Thoracic aorta (tissue), 2 donors: ENCODE measurements around the gene OAT. TPM values are rescaled to one million over a fixed set of nuclear protein-coding genes. Genes with fewer than 3 reads are reported as not detected.

ENCODE experiments used
- ATAC-seq: fragments of 150-250 bp; one replicate; pipeline ENCODE4 v1.8.0; 2017; ENCODE audit warnings: low read depth; ENCODE audit not compliant: insufficient number of reproducible peaks, low FRiP score
- DNase-seq: peaks from one replicate; pipeline ENCODE4 v3.0.0-alpha.2; 2020; ENCODE audit warnings: low spot score
- H3K27ac ChIP-seq, 2 donors: fragments of 200-600 bp; sonication (generic); 1 replicate in 1 of 2; 2 replicates in 1 of 2; pipeline ENCODE4 v1.5.1; 2016; ENCODE audit warnings: mild to moderate bottlenecking in 2 of 2, moderate library complexity in 2 of 2
- H3K27me3 ChIP-seq: fragments of 200-600 bp; sonication (generic); replicated peaks from 2 replicates; pipeline ENCODE4 v1.6.0; 2016; ENCODE audit warnings: mild to moderate bottlenecking; ENCODE audit not compliant: insufficient read depth
- H3K36me3 ChIP-seq: fragments of 200-600 bp; sonication (generic); one replicate; pipeline ENCODE4 v1.5.1; 2016
- H3K4me1 ChIP-seq, 2 donors: fragments of 200-600 bp; sonication (generic); 1 replicate in 1 of 2; 2 replicates in 1 of 2; pipeline versions ENCODE4 v1.5.1 to v1.6.0; 2016; ENCODE audit warnings: low read depth in 2 of 2, mild to moderate bottlenecking in 1 of 2; ENCODE audit not compliant: control insufficient read depth in 1 of 2
- H3K4me3 ChIP-seq: fragments of 200-600 bp; sonication (generic); 2 replicates; pipeline ENCODE4 v1.5.1; 2016; ENCODE audit warnings: mild to moderate bottlenecking
- H3K9me3 ChIP-seq: fragments of 200-600 bp; sonication (generic); 2 replicates; pipeline ENCODE4 v1.5.1; 2016
- total RNA-seq, 2 donors: library from RNA; depleted of rRNA; stranded (reverse); fragments of >200 nt; gene quantifications; one replicate each; pipeline versions ENCODE4 v1.1.0 to v1.2.3, GENCODE V29; 2016
- TF ChIP-seq, protein P1 (sequence below): fragments of 200-600 bp; sonication (generic); IDR thresholded peaks from one replicate; pipeline ENCODE4 v1.5.1; 2019; ENCODE audit warnings: antibody characterized with exemption

OAT gene
- 10 to 100 TPM; 74.5 to 83.7 TPM for total RNA-seq

DNA sequence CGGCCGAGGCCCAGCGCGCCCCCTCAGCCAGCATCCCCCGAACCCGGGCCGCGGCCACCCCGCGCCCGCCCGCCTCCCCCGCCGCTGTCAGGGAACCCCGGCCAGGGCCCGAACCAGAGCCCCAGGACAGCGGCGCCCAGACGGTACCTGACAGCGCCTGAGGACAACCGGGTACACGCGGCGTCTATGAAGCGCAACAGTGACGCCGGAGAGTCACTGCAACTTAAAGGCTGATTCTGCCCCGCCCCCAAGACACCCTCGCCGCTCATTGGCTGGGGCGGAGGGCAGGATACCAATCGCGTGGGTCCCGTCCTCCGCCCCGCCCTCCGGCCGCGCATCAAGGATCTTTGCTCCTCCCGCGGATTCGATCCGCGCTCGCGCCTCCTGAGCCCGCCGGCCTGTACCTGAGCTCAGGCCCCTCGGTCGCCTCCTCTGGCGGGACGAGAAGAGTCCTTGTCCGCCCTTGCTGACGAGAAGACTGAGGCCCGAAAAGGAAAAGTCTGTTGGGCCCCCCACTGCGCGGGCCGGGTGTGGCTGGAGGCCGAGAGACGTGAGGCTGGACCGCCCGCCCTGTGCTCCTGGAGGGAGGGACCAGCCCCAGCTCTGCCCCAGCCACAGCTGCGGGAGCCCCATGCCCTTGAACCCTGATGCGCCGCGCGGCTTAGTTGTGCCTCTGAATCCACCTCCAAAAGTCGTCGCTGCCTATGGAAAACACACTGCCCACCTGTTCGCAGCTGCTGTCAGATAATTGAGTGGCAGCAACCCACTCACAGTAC lies at the start of gene OAT:
Gene OAT, minus strand, starts transcription at position 198 of the 776 bp plus-strand sequence. CDS start 6,752 bp downstream, outside the sequence.
- no peaks in the 10 kb centered on the region for H3K27me3 ChIP-seq
- DNase-seq (peak; percentile 89), ATAC-seq (peak; percentile 94)
- TF ChIP-seq, protein P1, sequence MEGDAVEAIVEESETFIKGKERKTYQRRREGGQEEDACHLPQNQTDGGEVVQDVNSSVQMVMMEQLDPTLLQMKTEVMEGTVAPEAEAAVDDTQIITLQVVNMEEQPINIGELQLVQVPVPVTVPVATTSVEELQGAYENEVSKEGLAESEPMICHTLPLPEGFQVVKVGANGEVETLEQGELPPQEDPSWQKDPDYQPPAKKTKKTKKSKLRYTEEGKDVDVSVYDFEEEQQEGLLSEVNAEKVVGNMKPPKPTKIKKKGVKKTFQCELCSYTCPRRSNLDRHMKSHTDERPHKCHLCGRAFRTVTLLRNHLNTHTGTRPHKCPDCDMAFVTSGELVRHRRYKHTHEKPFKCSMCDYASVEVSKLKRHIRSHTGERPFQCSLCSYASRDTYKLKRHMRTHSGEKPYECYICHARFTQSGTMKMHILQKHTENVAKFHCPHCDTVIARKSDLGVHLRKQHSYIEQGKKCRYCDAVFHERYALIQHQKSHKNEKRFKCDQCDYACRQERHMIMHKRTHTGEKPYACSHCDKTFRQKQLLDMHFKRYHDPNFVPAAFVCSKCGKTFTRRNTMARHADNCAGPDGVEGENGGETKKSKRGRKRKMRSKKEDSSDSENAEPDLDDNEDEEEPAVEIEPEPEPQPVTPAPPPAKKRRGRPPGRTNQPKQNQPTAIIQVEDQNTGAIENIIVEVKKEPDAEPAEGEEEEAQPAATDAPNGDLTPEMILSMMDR: no peak
- H3K36me3 ChIP-seq: no peaks in the 10 kb centered on the region
- H3K9me3 ChIP-seq: no peaks in the 10 kb centered on the region
- peak within 1 kb of the TSS; percentile 89 to 95 for H3K27ac ChIP-seq
- peak within 1 kb of the TSS; percentile 93 for H3K4me3 ChIP-seq
- H3K4me1 ChIP-seq: peaks cover 20 to 37% of the 10 kb centered on the region in 2 donors

DNA sequence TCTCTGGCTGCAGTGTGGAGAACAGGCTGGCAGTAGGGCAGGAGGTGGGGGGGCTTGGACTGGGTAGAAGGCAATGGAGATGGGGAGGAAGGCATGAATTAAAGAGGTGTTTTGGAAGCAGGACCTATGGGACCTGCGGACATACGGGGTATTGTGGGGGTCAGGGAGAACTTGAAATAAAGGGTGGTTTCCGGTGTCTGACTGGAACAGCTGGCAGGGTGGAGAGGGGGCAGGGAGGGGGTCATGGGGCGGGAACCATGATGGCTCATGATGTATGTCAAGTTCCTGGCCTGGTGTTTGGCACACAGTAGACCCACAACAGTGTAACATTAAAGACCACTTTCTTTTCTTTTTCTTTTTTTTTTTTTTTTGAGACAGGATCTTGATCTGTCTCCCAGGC lies 48.4 kb upstream of the OAT start:
- H3K36me3 ChIP-seq: no peaks in the 10 kb centered on the region
- peaks cover 0 to 3% of the 10 kb centered on the region in 2 donors for H3K4me1 ChIP-seq
- DNase-seq (no peak), ATAC-seq (no peak)
- no peaks in the 10 kb centered on the region for H3K9me3 ChIP-seq
- H3K4me3 ChIP-seq: no peak overlapping the region
- H3K27me3 ChIP-seq: no peaks in the 10 kb centered on the region
- TF ChIP-seq, protein P1: no peak
- no peak overlapping the region for H3K27ac ChIP-seq

DNA sequence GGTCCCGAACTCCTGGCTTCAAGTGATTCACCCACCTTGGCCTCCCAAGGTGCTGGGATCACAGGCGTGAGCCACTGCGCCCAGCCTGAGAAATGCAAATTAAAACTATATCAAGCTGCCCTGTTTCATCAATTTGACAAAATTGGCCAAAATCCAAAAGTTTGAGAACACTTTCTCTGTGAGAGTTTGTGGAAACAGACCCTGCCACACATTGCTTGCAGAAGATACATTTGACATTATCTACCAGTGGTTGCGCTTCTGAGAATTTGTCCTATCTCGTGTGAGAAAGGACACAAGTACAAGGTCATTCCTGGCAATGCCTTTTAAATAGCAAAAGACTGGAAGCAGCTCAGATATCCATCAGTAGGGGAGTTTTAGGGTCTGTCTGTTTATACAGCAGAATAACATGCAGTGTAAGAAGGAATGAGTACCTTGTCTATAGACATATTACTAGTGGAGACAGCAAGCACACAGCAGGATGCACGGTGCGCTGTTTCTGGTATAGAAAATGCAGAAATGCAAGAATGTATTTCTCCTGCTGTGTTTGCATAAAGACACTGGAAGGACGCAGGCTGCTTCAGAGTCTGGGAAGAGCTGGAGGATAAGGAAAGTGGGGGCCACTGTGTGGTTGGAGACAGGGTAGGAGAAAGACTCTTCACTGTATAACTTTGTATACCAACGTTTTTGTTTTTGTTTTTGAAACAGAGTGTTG lies 47.2 kb upstream of the OAT start:
- peaks cover 0 to 4% of the 10 kb centered on the region in 2 donors for H3K4me1 ChIP-seq
- H3K27me3 ChIP-seq: no peaks in the 10 kb centered on the region
- H3K36me3 ChIP-seq: no peaks in the 10 kb centered on the region
- TF ChIP-seq, protein P1: no peak
- ATAC-seq (no peak), DNase-seq (no peak)
- no peak overlapping the region for H3K27ac ChIP-seq
- no peak overlapping the region for H3K4me3 ChIP-seq
- H3K9me3 ChIP-seq: no peaks in the 10 kb centered on the region

DNA sequence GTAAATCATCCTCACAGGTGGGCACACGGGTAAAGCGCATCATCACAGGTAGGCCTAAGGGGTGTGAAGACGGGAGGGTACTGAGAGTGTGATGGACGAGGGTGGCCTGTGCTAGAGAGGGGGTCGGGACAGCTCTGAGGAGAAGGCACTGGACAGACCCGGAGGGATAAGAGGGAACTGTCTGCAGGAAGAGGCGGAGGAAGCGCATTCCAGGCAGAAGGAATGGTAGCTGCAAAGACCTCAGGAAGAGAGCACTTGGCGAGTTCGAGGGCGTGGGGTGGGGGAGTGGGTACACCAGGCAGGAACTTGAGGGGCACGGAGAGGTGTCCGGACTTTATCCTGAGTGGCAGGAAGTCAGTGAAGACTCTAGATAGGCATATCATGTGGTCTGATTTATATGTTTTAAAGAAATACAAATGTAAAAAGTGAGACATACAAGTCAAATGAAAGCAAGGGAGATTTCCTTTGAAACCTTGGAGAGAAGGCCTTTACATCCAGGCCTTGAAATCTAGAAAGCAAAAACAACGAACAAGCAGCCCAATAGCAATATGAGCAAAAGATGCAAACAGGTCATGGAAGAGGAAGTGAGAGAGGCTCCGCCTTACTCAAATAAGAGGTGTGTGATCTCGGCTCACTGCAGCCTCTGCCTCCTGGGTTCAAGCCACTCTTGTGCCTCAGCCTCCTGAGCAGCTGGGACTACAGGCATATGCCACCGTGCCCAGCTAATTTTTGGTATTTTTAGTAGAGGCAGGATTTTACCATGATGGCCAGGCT lies 46.5 kb upstream of the OAT start:
- ATAC-seq: no peak
- H3K36me3 ChIP-seq: no peaks in the 10 kb centered on the region
- TF ChIP-seq, protein P1: no peak

More for the DNA sequence above, 46.5 kb upstream of the OAT start:
- no peaks in the 10 kb centered on the region for H3K27me3 ChIP-seq
- H3K4me3 ChIP-seq: no peak overlapping the region
- peaks cover 0 to 4% of the 10 kb centered on the region in 2 donors for H3K4me1 ChIP-seq
- no peak overlapping the region for H3K27ac ChIP-seq
- no peak for DNase-seq
- H3K9me3 ChIP-seq: no peaks in the 10 kb centered on the region
